K562 (cell line): Measurements from ENCODE around the gene SEPTIN2. TPM values are rescaled to one million over a fixed set of nuclear protein-coding genes. Genes with fewer than 3 reads are reported as not detected.
A peak's percentile ranks its signal among the peaks of the same experiment; 100 is the strongest.

ENCODE experiments used
- ATF7 ChIP-seq: fragments of 450-650 bp; IDR thresholded peaks from 2 replicates; pipeline ENCODE4 v1.7.1; 2014; ENCODE audit warnings: mild to moderate bottlenecking, moderate library complexity
- HCFC1 ChIP-seq: IDR thresholded peaks from 2 replicates; pipeline ENCODE4 v1.6.1; 2012; ENCODE audit warnings: low read depth, low read length, improper control_type of control experiment
- MAFG ChIP-seq: fragments of 450-650 bp; conservative IDR thresholded peaks from 2 replicates; pipeline ENCODE4 v1.6.1; 2016; ENCODE audit warnings: missing genetic modification characterization, missing compliant biosample characterization
- PHF21A ChIP-seq: fragments of 450-650 bp; IDR thresholded peaks from 2 replicates; pipeline ENCODE4 v1.6.1; 2017; ENCODE audit warnings: low read depth, borderline replicate concordance
- RHOXF2B ChIP-seq: fragments of 250-450 bp; sonication (Bioruptor Pico); conservative IDR thresholded peaks from 2 replicates; pipeline ENCODE4 v1.5.1; 2021
- TAF1 ChIP-seq: IDR thresholded peaks from 2 replicates; pipeline ENCODE4 v1.6.1; 2011; ENCODE audit warnings: mild to moderate bottlenecking, low read length, moderate library complexity; ENCODE audit not compliant: insufficient read depth, control insufficient read depth, severe bottlenecking; ENCODE audit errors: extremely low read depth
- TBL1XR1 ChIP-seq, 2 experiments: IDR thresholded peaks; 2 replicates each; pipeline ENCODE4 v1.6.1; 2012; ENCODE audit warnings: improper control_type of control experiment in 2 of 2, low read length in 2 of 2, mild to moderate bottlenecking in 1 of 2
- TOE1 ChIP-seq, 2 experiments: fragments of 450-650 bp in 1 of 2; sonication (generic) in 1 of 2; formaldehyde crosslinking in 1 of 2; IDR thresholded peaks; 2 replicates each; pipeline versions ENCODE4 v1.7.1 to v1.8.0; 2016 to 2022; ENCODE audit warnings: borderline replicate concordance in 2 of 2, mild to moderate bottlenecking in 2 of 2, antibody characterized with exemption in 1 of 2, inconsistent platforms in 1 of 2, low read depth in 1 of 2, missing genetic modification reagents in 1 of 2, moderate library complexity in 1 of 2
- XRCC5 ChIP-seq: fragments of 200-400 bp; formaldehyde crosslinking; IDR thresholded peaks from 2 replicates; pipeline ENCODE4 v1.6.1; 2017; ENCODE audit warnings: low read depth, mild to moderate bottlenecking, low read length
- ZNF3 ChIP-seq: fragments of 250-450 bp; sonication (Bioruptor Pico); IDR thresholded peaks from 2 replicates; pipeline ENCODE4 v1.5.0; 2021; ENCODE audit warnings: mild to moderate bottlenecking, moderate library complexity
- polyA plus RNA-seq, 8 experiments: library from polyadenylated mRNA; depleted of rRNA in 4 of 8; stranded (reverse) in 5 of 8; unstranded in 3 of 8; fragments of >200 nt; fragmentation: Nextera tagmentation in 2 of 8; fragmentation: Illumina TruSeq in 1 of 8; extraction: Ambion mirVana in 2 of 8; extraction: Trizol in 1 of 8; gene quantifications; 2 replicates each; pipeline versions ENCODE4 v1.2.1 to v1.2.3, GENCODE V29; 2011 to 2014; ENCODE audit warnings: inconsistent platforms in 1 of 8, missing spikeins in 1 of 8
- total RNA-seq, 7 experiments: library from RNA; depleted of rRNA in 6 of 7; stranded (reverse); fragments of >200 nt in 6 of 7; fragmentation: Illumina TruSeq in 2 of 7; extraction: Trizol in 2 of 7; gene quantifications; 2 replicates each; pipeline versions ENCODE4 v1.2.1 to v1.2.3, GENCODE V29; 2011 to 2021; ENCODE audit warnings: low replicate concordance in 1 of 7
- TF ChIP-seq, protein P1 (sequence below): fragments of 200-800 bp; sonication (Bioruptor generic); IDR thresholded peaks from 2 replicates; pipeline ENCODE4 v1.6.1; 2017; ENCODE audit warnings: missing genetic modification characterization, missing compliant biosample characterization
- TF ChIP-seq, protein P2 (sequence below): fragments of 450-650 bp; IDR thresholded peaks from 2 replicates; pipeline ENCODE4 v1.7.1; 2018; ENCODE audit warnings: mild to moderate bottlenecking, low read depth; ENCODE audit not compliant: partially characterized antibody
- TF ChIP-seq, protein P3 (sequence below): sonication (generic); formaldehyde crosslinking; IDR thresholded peaks from 2 replicates; pipeline ENCODE4 v1.4.0; 2020; ENCODE audit warnings: mild to moderate bottlenecking, missing genetic modification reagents
- TF ChIP-seq, protein P4 (sequence below), 2 experiments: fragments of 450-650 bp in 1 of 2; sonication (generic) in 1 of 2; formaldehyde crosslinking in 1 of 2; IDR thresholded peaks in 1 of 2; conservative IDR thresholded peaks in 1 of 2; 2 replicates each; pipeline versions ENCODE4 v1.6.1 to v1.8.1; 2016 to 2023; ENCODE audit warnings: mild to moderate bottlenecking in 2 of 2, moderate library complexity in 2 of 2, inconsistent platforms in 1 of 2, missing genetic modification reagents in 1 of 2
- TF ChIP-seq, protein P5 (sequence below), 3 experiments: IDR thresholded peaks in 2 of 3; conservative IDR thresholded peaks in 1 of 3; 2 replicates each; pipeline ENCODE4 v1.5.1; 2011 to 2012; ENCODE audit warnings: low read length in 3 of 3, mild to moderate bottlenecking in 3 of 3, control low read depth in 2 of 3, improper control_type of control experiment in 1 of 3, inconsistent platforms in 1 of 3, low read depth in 1 of 3, mixed read lengths in 1 of 3, moderate library complexity in 1 of 3; ENCODE audit not compliant: insufficient read depth in 2 of 3

SEPTIN2 gene
- total and polyA plus RNA-seq, 9 of the 15 experiments (the other 6 are each of a cell fraction or from before 2014, with no cell fraction given): 121 to 367 (median 166) TPM

DNA sequence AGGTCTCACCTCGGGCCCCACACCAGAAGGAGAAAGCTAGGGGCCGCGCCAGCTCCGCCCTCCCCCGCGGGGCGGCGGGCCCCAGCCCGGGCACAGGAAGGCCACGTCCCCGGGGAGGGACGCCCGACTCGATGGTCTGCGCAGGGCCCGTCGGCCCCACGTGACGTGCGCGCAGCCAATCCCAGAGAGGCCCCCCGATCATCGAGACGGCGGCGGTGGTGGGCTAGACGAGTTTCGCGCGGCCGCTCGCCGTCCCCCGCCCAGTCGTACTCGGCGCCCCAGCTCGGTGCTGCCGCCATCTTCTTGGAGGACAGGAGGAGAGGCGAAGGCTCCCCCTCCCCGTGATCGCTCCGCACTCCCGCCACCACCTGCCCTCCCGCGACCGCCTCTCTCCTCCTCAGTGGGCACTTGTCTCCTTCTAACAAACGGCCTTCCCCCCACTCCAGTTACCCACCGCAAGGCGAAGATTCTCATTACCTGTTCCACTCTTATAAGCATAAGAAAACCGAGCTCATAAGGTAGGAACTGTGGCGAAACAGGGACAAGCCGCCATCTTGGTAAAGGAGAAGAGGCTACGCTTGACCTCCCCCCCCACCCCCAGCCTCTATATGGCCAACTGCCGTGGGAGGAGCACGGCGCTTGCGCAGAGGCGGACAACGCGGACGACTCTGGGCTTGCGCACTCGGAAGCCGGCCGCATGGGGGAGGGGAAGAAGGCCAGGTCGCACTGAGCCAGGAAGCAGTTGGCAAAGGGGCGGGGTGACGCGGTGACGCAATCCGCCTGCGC is 439 bp upstream of the SEPTIN2 start, which contains the start of gene HDLBP (continued):
- TF ChIP-seq, protein P1, sequence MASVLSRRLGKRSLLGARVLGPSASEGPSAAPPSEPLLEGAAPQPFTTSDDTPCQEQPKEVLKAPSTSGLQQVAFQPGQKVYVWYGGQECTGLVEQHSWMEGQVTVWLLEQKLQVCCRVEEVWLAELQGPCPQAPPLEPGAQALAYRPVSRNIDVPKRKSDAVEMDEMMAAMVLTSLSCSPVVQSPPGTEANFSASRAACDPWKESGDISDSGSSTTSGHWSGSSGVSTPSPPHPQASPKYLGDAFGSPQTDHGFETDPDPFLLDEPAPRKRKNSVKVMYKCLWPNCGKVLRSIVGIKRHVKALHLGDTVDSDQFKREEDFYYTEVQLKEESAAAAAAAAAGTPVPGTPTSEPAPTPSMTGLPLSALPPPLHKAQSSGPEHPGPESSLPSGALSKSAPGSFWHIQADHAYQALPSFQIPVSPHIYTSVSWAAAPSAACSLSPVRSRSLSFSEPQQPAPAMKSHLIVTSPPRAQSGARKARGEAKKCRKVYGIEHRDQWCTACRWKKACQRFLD (CRISPR knock-in tag): peak; percentile 50
- TF ChIP-seq ATF7 (peak; percentile 47), TOE1 (IDR thresholded peaks at IDR 0.05; ENCODE audit: borderline replicate concordance) (peak; percentile 68), TOE1 (CRISPR knock-in tag; IDR thresholded peaks at IDR 0.05; ENCODE audit: borderline replicate concordance, low read depth) (no peak), PHF21A (no peak), HCFC1 (peak; percentile 81), XRCC5 (no peak), RHOXF2B (CRISPR knock-in tag) (no peak), MAFG (tag) (no peak), TAF1 (peak; percentile 77), ZNF3 (CRISPR knock-in tag) (no peak), TBL1XR1 (IDR thresholded peaks at IDR 0.05; ENCODE audit: low read length in 2 of 2) (no peak)
- TF ChIP-seq, protein P2, sequence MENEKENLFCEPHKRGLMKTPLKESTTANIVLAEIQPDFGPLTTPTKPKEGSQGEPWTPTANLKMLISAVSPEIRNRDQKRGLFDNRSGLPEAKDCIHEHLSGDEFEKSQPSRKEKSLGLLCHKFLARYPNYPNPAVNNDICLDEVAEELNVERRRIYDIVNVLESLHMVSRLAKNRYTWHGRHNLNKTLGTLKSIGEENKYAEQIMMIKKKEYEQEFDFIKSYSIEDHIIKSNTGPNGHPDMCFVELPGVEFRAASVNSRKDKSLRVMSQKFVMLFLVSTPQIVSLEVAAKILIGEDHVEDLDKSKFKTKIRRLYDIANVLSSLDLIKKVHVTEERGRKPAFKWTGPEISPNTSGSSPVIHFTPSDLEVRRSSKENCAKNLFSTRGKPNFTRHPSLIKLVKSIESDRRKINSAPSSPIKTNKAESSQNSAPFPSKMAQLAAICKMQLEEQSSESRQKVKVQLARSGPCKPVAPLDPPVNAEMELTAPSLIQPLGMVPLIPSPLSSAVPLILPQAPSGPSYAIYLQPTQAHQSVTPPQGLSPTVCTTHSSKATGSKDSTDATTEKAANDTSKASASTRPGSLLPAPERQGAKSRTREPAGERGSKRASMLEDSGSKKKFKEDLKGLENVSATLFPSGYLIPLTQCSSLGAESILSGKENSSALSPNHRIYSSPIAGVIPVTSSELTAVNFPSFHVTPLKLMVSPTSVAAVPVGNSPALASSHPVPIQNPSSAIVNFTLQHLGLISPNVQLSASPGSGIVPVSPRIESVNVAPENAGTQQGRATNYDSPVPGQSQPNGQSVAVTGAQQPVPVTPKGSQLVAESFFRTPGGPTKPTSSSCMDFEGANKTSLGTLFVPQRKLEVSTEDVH: peak; percentile 75
- TF ChIP-seq, protein P3, sequence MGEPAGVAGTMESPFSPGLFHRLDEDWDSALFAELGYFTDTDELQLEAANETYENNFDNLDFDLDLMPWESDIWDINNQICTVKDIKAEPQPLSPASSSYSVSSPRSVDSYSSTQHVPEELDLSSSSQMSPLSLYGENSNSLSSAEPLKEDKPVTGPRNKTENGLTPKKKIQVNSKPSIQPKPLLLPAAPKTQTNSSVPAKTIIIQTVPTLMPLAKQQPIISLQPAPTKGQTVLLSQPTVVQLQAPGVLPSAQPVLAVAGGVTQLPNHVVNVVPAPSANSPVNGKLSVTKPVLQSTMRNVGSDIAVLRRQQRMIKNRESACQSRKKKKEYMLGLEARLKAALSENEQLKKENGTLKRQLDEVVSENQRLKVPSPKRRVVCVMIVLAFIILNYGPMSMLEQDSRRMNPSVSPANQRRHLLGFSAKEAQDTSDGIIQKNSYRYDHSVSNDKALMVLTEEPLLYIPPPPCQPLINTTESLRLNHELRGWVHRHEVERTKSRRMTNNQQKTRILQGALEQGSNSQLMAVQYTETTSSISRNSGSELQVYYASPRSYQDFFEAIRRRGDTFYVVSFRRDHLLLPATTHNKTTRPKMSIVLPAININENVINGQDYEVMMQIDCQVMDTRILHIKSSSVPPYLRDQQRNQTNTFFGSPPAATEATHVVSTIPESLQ: no peak
- TF ChIP-seq, protein P4, sequence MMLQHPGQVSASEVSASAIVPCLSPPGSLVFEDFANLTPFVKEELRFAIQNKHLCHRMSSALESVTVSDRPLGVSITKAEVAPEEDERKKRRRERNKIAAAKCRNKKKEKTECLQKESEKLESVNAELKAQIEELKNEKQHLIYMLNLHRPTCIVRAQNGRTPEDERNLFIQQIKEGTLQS (IDR thresholded peaks at IDR 0.05): peak; percentile 92
- TF ChIP-seq, protein P4 (CRISPR knock-in tag; conservative IDR thresholded peaks at IDR 0.05): no peak
- TF ChIP-seq, protein P5, sequence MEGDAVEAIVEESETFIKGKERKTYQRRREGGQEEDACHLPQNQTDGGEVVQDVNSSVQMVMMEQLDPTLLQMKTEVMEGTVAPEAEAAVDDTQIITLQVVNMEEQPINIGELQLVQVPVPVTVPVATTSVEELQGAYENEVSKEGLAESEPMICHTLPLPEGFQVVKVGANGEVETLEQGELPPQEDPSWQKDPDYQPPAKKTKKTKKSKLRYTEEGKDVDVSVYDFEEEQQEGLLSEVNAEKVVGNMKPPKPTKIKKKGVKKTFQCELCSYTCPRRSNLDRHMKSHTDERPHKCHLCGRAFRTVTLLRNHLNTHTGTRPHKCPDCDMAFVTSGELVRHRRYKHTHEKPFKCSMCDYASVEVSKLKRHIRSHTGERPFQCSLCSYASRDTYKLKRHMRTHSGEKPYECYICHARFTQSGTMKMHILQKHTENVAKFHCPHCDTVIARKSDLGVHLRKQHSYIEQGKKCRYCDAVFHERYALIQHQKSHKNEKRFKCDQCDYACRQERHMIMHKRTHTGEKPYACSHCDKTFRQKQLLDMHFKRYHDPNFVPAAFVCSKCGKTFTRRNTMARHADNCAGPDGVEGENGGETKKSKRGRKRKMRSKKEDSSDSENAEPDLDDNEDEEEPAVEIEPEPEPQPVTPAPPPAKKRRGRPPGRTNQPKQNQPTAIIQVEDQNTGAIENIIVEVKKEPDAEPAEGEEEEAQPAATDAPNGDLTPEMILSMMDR (IDR thresholded peaks at IDR 0.05 in 2 of 3, conservative IDR thresholded peaks at IDR 0.05 in 1 of 3; ENCODE audit: insufficient read depth in 2 of 3, low read depth in 1 of 3, low read length in 3 of 3): peak in 2 of 3 experiments; percentile 6 to 17; a peak in 1 of 6 replicates
